Measurements from ENCODE around the gene RANGRF. TPM values are rescaled to one million over a fixed set of nuclear protein-coding genes. Genes with fewer than 3 reads are reported as not detected.

The RANGRF gene, protein sequence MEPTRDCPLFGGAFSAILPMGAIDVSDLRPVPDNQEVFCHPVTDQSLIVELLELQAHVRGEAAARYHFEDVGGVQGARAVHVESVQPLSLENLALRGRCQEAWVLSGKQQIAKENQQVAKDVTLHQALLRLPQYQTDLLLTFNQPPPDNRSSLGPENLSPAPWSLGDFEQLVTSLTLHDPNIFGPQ
- 26.8 and 42.9 TPM in 2 replicates for total RNA-seq

DNA sequence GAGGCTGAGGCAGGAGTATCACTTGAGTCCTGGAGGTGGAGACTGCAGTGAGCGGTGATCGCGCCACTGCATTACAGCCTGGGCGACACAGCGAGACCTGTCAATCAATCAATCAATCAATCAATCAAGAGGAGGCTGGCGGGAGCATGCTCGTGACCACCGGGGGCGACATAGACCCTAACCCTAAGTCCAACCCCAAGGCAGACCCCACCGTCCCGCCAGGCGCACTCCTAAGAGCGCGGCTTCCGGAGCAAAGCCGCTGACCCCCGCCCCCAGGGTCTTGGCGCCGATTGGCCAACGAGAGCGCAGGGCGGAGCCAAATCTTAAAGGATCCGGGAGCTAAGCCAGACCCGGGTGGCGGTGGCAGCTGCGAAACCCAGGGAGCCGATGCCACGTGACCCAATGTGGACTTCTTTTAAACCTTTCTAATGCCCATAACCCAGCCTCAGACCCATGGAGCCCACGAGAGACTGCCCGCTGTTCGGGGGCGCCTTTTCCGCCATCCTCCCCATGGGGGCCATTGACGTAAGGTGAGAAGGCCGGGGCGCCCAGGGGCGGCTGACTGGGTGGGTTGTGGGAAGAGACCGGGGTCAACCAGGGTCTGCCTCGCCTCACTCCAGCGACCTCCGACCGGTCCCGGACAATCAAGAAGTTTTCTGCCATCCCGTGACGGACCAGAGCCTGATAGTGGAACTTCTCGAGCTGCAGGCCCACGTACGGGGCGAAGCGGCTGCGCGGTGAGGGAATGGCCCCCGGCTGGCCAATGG lies at the start of gene RANGRF:
RANGRF (plus strand) TSS at position 335 of the 767 bp plus-strand sequence; CDS start at position 454, 119 bp downstream.

DNA sequence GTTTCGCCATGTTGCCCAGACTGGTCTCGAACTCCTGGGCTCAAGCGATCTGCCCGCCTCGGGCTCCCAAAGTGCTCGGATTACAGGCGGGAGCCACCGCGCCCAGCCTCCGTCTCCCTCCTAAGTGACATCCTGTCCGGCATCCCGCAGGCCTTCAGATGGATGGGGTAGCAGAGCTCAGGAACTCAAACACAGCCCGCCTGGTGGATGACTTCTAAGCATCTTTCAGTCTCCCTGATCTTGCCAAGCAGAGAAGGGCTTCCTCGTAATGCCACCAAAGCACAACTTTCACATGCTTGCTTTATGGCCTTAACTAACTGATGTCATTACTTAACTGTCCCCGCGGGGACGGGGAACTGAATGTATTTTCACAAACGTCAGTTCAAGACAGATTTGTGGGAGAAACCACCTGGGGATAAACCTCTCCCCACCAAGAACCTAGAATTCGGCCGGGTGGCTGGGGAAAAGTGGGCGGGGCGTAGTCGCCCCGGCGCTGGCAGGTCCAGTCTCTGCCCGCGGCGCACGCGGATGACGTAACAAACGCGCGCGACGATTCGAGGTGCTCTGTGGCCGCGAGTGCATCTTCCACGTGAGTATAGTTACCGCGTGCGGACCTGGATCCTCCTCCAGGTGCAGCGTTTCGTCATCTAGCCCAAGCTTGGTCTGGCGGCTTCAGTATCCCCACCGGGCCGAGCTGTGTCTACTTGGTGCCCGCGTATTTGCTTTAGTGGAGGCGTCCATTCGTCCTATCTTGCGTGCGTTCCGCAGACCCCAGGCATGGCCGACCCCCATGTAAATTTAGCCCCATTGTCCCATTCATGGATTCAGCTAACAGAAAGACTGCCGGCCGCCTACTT lies 39.5 kb upstream of the RANGRF start, which contains the start of gene PFAS:
PFAS (plus strand) TSS at position 539 of the 857 bp plus-strand sequence. CDS start 4,649 bp downstream, outside the sequence.

DNA sequence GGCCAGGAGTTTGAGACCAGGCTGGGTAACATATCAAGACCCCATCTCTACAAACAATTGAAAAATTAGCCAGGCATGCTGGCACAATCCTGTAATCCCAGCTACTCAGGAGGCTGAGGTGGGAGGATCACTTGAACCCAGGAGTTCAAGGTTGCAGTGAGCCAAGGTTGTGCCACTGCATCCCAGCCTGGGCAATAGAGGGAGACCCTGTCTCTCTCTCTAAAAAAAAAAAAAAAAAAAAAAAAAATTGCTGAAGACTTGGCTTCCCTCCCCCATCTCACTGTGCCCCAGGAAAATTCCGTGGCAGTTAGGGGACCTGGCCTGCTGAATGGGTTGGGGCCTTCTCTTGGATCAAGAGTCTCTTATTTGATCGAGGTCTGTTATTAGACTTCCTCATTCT lies 51.1 kb downstream of the RANGRF start, which contains the start of gene ODF4:
ODF4 (plus strand) TSS at position 301 of the 400 bp plus-strand sequence. CDS start 212 bp downstream, outside the sequence.

Other genes with a start within 250 kb of the RANGRF start
- 0.18 and 0.29 TPM in 2 replicates for gene ALOX15B, start 249.6 kb upstream of the RANGRF start, total RNA-seq
- gene ALOX12B, start 201.0 kb upstream of the RANGRF start, total RNA-seq, result not detected in 2 replicates
- gene ALOXE3, start 170.2 kb upstream of the RANGRF start, total RNA-seq, result 0.29 TPM in 1 of 2 replicates, not detected in the other
- 2.0 TPM in 1 of 2 replicates, not detected in the other for gene HES7, start 164.6 kb upstream of the RANGRF start, total RNA-seq
- 30.0 and 52.5 TPM in 2 replicates for gene PER1, start 136.3 kb upstream of the RANGRF start, total RNA-seq
- gene VAMP2, start 125.7 kb upstream of the RANGRF start, total RNA-seq, result 4.0 and 6.2 TPM in 2 replicates
- gene TMEM107, start 112.3 kb upstream of the RANGRF start, total RNA-seq, result 45.3 and 62.9 TPM in 2 replicates
- gene BORCS6, start 98.5 kb upstream of the RANGRF start, total RNA-seq, result 12.1 and 16.7 TPM in 2 replicates
- gene AURKB, start 78.1 kb upstream of the RANGRF start, total RNA-seq, result 48.0 and 50.5 TPM in 2 replicates
- gene CTC1, start 40.6 kb upstream of the RANGRF start, total RNA-seq, result 2.3 and 4.0 TPM in 2 replicates
- 45.9 and 77.3 TPM in 2 replicates for gene PFAS, start 39.4 kb upstream of the RANGRF start, total RNA-seq
- 3.0 and 13.5 TPM in 2 replicates for gene SLC25A35, start 6.7 kb downstream of the RANGRF start, total RNA-seq
- gene ARHGEF15, start 21.6 kb downstream of the RANGRF start, total RNA-seq, result not detected in 2 replicates
- gene ODF4, start 51.2 kb downstream of the RANGRF start, total RNA-seq, result not detected in 2 replicates
- 2,942 and 3,085 TPM in 2 replicates for gene RPL26, start 94.5 kb downstream of the RANGRF start, total RNA-seq
- gene RNF222, start 109.2 kb downstream of the RANGRF start, total RNA-seq, result not detected in 2 replicates
- gene NDEL1, start 147.2 kb downstream of the RANGRF start, total RNA-seq, result 58.8 and 61.7 TPM in 2 replicates